Karpas-422 (cell line): ENCODE results near the gene SUPT16H. TPM values are rescaled to one million over a fixed set of nuclear protein-coding genes. Genes with fewer than 3 reads are reported as not detected.

Source experiments
- DNase-seq: peaks from one replicate; pipeline ENCODE4 v3.0.0-alpha.2; 2015
- H2AFZ ChIP-seq: fragments of 200-600 bp; sonication (generic); 2 replicates; pipeline ENCODE4 v1.6.1; 2014; ENCODE audit warnings: antibody characterized with exemption, low read length, mixed read lengths
- H3K27ac ChIP-seq: fragments of 200-600 bp; sonication (generic); 2 replicates; pipeline ENCODE4 v1.5.1; 2014; ENCODE audit warnings: mild to moderate bottlenecking, low read length, moderate library complexity
- H3K27me3 ChIP-seq: fragments of 200-600 bp; sonication (generic); 2 replicates; pipeline ENCODE4 v1.6.1; 2014; ENCODE audit warnings: low read length, mixed read lengths
- H3K36me3 ChIP-seq: fragments of 200-600 bp; sonication (generic); 2 replicates; pipeline ENCODE4 v1.6.1; 2014; ENCODE audit warnings: low read length, mixed read lengths; ENCODE audit not compliant: insufficient read depth
- H3K4me1 ChIP-seq: fragments of 200-600 bp; sonication (generic); 2 replicates; pipeline ENCODE4 v1.6.1; 2014; ENCODE audit warnings: mild to moderate bottlenecking, low read length, mixed read lengths
- H3K4me2 ChIP-seq: fragments of 200-600 bp; sonication (generic); 2 replicates; pipeline ENCODE4 v1.6.1; 2014; ENCODE audit warnings: low read length, low read depth, mild to moderate bottlenecking; ENCODE audit not compliant: poor library complexity, severe bottlenecking
- H3K4me3 ChIP-seq: fragments of 200-600 bp; sonication (generic); 2 replicates; pipeline ENCODE4 v1.5.1; 2014; ENCODE audit warnings: mild to moderate bottlenecking, antibody characterized with exemption, low read length, mixed read lengths
- H3K79me2 ChIP-seq: fragments of 200-600 bp; sonication (generic); 2 replicates; pipeline ENCODE4 v1.6.1; 2014; ENCODE audit warnings: mild to moderate bottlenecking, low read length, mixed read lengths
- H3K9ac ChIP-seq: fragments of 200-600 bp; sonication (generic); 2 replicates; pipeline ENCODE4 v1.6.0; 2014; ENCODE audit warnings: low read length
- H3K9me2 ChIP-seq: fragments of 200-600 bp; sonication (generic), shearing (Covaris generic); replicated peaks from 2 replicates; pipeline ENCODE4 v1.6.0; 2014; ENCODE audit warnings: mild to moderate bottlenecking, low read length, moderate library complexity; ENCODE audit not compliant: insufficient read depth
- H3K9me3 ChIP-seq: fragments of 300-700, 200-600 bp; sonication (generic); 2 replicates; pipeline ENCODE4 v1.6.1; 2014; ENCODE audit warnings: low read length, mixed read lengths
- H4K20me1 ChIP-seq: fragments of 200-600 bp; sonication (generic); 2 replicates; pipeline ENCODE4 v1.6.1; 2014; ENCODE audit warnings: mild to moderate bottlenecking, antibody characterized with exemption, low read length, low read depth; ENCODE audit not compliant: insufficient read depth
- total RNA-seq: library from RNA; depleted of rRNA; stranded (reverse); fragments of >200 nt; shearing (Covaris generic); gene quantifications from 2 replicates; pipeline ENCODE4 v1.2.3, GENCODE V29; 2014; ENCODE audit warnings: low replicate concordance; rRNA removed

The SUPT16H gene
- total RNA-seq = 102 and 126 TPM in 2 replicates

- H3K27me3 ChIP-seq = no peaks in the 10 kb centered on the region
- peaks cover 44% of the 10 kb centered on the region for H3K4me1 ChIP-seq
- H3K4me2 ChIP-seq = peak within 1 kb of the TSS; percentile 85
- peak; percentile 100 for DNase-seq
- peak within 1 kb of the TSS; percentile 74 for H3K27ac ChIP-seq
- peak within 1 kb of the TSS; percentile 39; the same call in 1 of the 2 replicates for H2AFZ ChIP-seq
- H3K36me3 ChIP-seq = peaks cover 42% of the 10 kb centered on the region
- H3K4me3 ChIP-seq = peak within 1 kb of the TSS; percentile 83
- peaks cover 49% of the 10 kb centered on the region for H3K79me2 ChIP-seq
- H4K20me1 ChIP-seq = peaks cover 17% of the 10 kb centered on the region
- H3K9me3 ChIP-seq = no peaks in the 10 kb centered on the region
- no peaks in the 10 kb centered on the region for H3K9me2 ChIP-seq
- H3K9ac ChIP-seq = peak within 1 kb of the TSS; percentile 87
These were observed at the start of gene SUPT16H for GRCh38 chr14:21383848-21384493. Gene SUPT16H (minus strand): TSS chr14:21384019. CDS start chr14:21383927, 92 bp downstream.

GRCh38 chr14:21431126-21431525 is 47.3 kb upstream of the SUPT16H start:
- Histone ChIP-seq H3K27me3 (no peaks in the 10 kb centered on the region), H3K4me1 (peaks cover 13% of the 10 kb centered on the region), H2AFZ (no peak overlapping the region), H3K4me2 (no peak overlapping the region), H3K79me2 (peaks cover 94% of the 10 kb centered on the region), H4K20me1 (peaks cover 17% of the 10 kb centered on the region), H3K27ac (no peak overlapping the region), H3K4me3 (no peak overlapping the region), H3K9ac (no peak overlapping the region), H3K9me3 (no peaks in the 10 kb centered on the region), H3K9me2 (no peaks in the 10 kb centered on the region), H3K36me3 (peaks cover 64% of the 10 kb centered on the region)
- no peak for DNase-seq

- Histone ChIP-seq H3K9me2 (no peaks in the 10 kb centered on the region), H3K9ac (no peak overlapping the region), H3K27ac (no peak overlapping the region), H3K27me3 (no peaks in the 10 kb centered on the region), H3K4me2 (no peak overlapping the region), H3K4me1 (no peaks in the 10 kb centered on the region), H3K4me3 (no peak overlapping the region), H3K79me2 (peaks cover 82% of the 10 kb centered on the region), H4K20me1 (peaks cover 17% of the 10 kb centered on the region), H3K9me3 (no peaks in the 10 kb centered on the region), H3K36me3 (peaks cover 77% of the 10 kb centered on the region), H2AFZ (no peak overlapping the region)
- no peak for DNase-seq
These were observed 45.1 kb upstream of the SUPT16H start for GRCh38 chr14:21428930-21429329.

- H3K4me1 ChIP-seq = no peaks in the 10 kb centered on the region
- H3K27me3 ChIP-seq = no peaks in the 10 kb centered on the region
- H3K36me3 ChIP-seq = peaks cover 82% of the 10 kb centered on the region
- peaks cover 12% of the 10 kb centered on the region for H4K20me1 ChIP-seq
- H3K4me2 ChIP-seq = no peak overlapping the region
- no peak overlapping the region for H3K4me3 ChIP-seq
- H3K9me2 ChIP-seq = no peaks in the 10 kb centered on the region
- H3K79me2 ChIP-seq = peaks cover 72% of the 10 kb centered on the region
- no peaks in the 10 kb centered on the region for H3K9me3 ChIP-seq
- no peak for DNase-seq
- no peak overlapping the region for H3K27ac ChIP-seq
- no peak overlapping the region for H3K9ac ChIP-seq
- H2AFZ ChIP-seq = no peak overlapping the region
These were observed 42.9 kb upstream of the SUPT16H start for GRCh38 chr14:21426692-21427091.

GRCh38 chr14:21419528-21419927 is 35.7 kb upstream of the SUPT16H start:
- no peak overlapping the region for H3K4me2 ChIP-seq
- H4K20me1 ChIP-seq = 0 out of 2 replicates have a peak, but pooled peaks cover 5% of the 10 kb centered on the region
- DNase-seq = no peak
- no peak overlapping the region for H3K27ac ChIP-seq
- H3K36me3 ChIP-seq = peaks cover 63% of the 10 kb centered on the region
- no peak overlapping the region for H2AFZ ChIP-seq
- no peaks in the 10 kb centered on the region for H3K9me3 ChIP-seq
- H3K9ac ChIP-seq = no peak overlapping the region
- no peaks in the 10 kb centered on the region for H3K4me1 ChIP-seq
- H3K9me2 ChIP-seq = no peaks in the 10 kb centered on the region
- no peaks in the 10 kb centered on the region for H3K27me3 ChIP-seq
- peaks cover 28% of the 10 kb centered on the region for H3K79me2 ChIP-seq
- H3K4me3 ChIP-seq = no peak overlapping the region

- no peak overlapping the region for H3K9ac ChIP-seq
- H3K36me3 ChIP-seq = peaks cover 68% of the 10 kb centered on the region
- H3K79me2 ChIP-seq = peaks cover 12% of the 10 kb centered on the region
- H3K4me3 ChIP-seq = no peak overlapping the region
- H3K27me3 ChIP-seq = no peaks in the 10 kb centered on the region
- H3K9me2 ChIP-seq = no peaks in the 10 kb centered on the region
- H3K4me2 ChIP-seq = no peak overlapping the region
- H4K20me1 ChIP-seq = no peaks in the 10 kb centered on the region
- no peaks in the 10 kb centered on the region for H3K4me1 ChIP-seq
- no peak overlapping the region for H3K27ac ChIP-seq
- no peak for DNase-seq
- H2AFZ ChIP-seq = no peak overlapping the region
- no peaks in the 10 kb centered on the region for H3K9me3 ChIP-seq
These were observed 31.5 kb upstream of the SUPT16H start for GRCh38 chr14:21415329-21415728.

- Histone ChIP-seq H3K36me3 (peaks cover 71% of the 10 kb centered on the region), H3K4me3 (no peak overlapping the region)
These were observed 30.4 kb upstream of the SUPT16H start for GRCh38 chr14:21414137-21414631.

GRCh38 chr14:21408147-21408546 is 24.3 kb upstream of the SUPT16H start:
- Histone ChIP-seq H4K20me1 (no peaks in the 10 kb centered on the region), H3K4me1 (no peaks in the 10 kb centered on the region), H3K79me2 (peaks cover 13% of the 10 kb centered on the region; the same call in 1 of the 2 replicates), H3K9me3 (no peaks in the 10 kb centered on the region), H3K36me3 (peaks cover 84% of the 10 kb centered on the region), H3K9ac (no peak overlapping the region), H3K4me2 (no peak overlapping the region), H3K4me3 (no peak overlapping the region), H3K27ac (no peak overlapping the region), H3K27me3 (no peaks in the 10 kb centered on the region), H3K9me2 (no peaks in the 10 kb centered on the region), H2AFZ (no peak overlapping the region)
- no peak for DNase-seq

More at GRCh38 chr14:21414137-21414631, 30.4 kb upstream of the SUPT16H start:
- H3K79me2 ChIP-seq = peaks cover 5% of the 10 kb centered on the region
- H3K9me3 ChIP-seq = no peaks in the 10 kb centered on the region
- H3K9ac ChIP-seq = no peak overlapping the region
- no peaks in the 10 kb centered on the region for H3K27me3 ChIP-seq
- no peak overlapping the region for H2AFZ ChIP-seq
- H4K20me1 ChIP-seq = no peaks in the 10 kb centered on the region
- no peak for DNase-seq
- H3K27ac ChIP-seq = no peak overlapping the region
- no peak overlapping the region for H3K4me2 ChIP-seq
- H3K4me1 ChIP-seq = no peaks in the 10 kb centered on the region
- no peaks in the 10 kb centered on the region for H3K9me2 ChIP-seq
